Left ventricle myocardium superior (tissue), 1 donor: ENCODE data around the gene KCND2. TPM values are rescaled to one million over a fixed set of nuclear protein-coding genes. Genes with fewer than 3 reads are reported as not detected.
A peak's percentile ranks its signal among the peaks of the same experiment; 100 is the strongest.
"Not testable (repeated sequence)": the region's sequence is repeated elsewhere in the genome, so short reads cannot be mapped to it uniquely, and the experiment has no call there.

Experiments
- ATAC-seq: fragments of 200-7000 bp; cut with Tn5 transposase; one replicate; pipeline ENCODE4 v1.9.1; 2020; ENCODE audit warnings: mild to moderate bottlenecking, moderate library complexity
- DNase-seq: peaks from one replicate; pipeline ENCODE4 v3.0.0-alpha.2; 2020
- intact Hi-C: fragments of 100-400 bp; cut with micrococcal nuclease; formaldehyde crosslinking; loops from one replicate; pipeline ENCODE4 v1.11.0; 2022
- total RNA-seq: library from RNA; stranded (reverse); fragmentation: NEBNext Ultra II Directional; extraction: Animal tissue kit (Norgen Biotek cat#: 25700); gene quantifications from one replicate; pipeline ENCODE4 v1.2.1, GENCODE V29; 2021
- donor health status: DM: no; HTN: yes; CAD: no; lungs with severe emphysema.

Gene KCND2
- total RNA-seq, 1 donor from 2014 or later = 0.07 TPM

GRCh38 chr7:120775755-120776154 lies 502.8 kb downstream of the KCND2 start:
- intact Hi-C loops = no loop called here
- ATAC-seq (no peak), DNase-seq (no peak)

- DNase-seq, ATAC-seq: not testable (repeated sequence)
These were observed 506.1 kb downstream of the KCND2 start for GRCh38 chr7:120779078-120779477.

GRCh38 chr7:120780451-120780850 lies 507.5 kb downstream of the KCND2 start:
- DNase-seq, intact Hi-C loops, ATAC-seq: not testable (repeated sequence)

More at GRCh38 chr7:120779078-120779477, 506.1 kb downstream of the KCND2 start:
- intact Hi-C loops = not testable (repeated sequence)

DNA sequence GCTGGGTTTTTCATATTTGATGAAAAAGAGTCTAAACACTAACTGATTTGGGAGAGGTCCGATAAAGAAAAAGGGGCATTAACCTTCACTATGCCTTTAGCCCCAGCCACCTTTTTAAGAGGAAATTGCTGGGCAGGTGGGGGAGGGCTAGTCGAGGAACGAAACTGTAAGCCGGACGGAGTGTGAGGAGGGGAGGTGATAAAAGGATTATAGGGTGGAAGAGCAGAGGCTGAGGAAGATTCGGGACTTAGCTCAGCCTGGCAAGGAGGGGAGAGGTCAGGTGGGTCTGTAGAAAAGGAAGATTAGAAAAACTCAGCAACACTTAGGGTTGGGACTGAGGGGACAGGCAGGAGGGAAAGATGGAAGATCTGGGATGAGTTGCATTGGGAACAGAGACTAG lies 508.0 kb downstream of the KCND2 start:
- ATAC-seq = no peak
- intact Hi-C loops = no loop called here
- DNase-seq = no peak

DNA sequence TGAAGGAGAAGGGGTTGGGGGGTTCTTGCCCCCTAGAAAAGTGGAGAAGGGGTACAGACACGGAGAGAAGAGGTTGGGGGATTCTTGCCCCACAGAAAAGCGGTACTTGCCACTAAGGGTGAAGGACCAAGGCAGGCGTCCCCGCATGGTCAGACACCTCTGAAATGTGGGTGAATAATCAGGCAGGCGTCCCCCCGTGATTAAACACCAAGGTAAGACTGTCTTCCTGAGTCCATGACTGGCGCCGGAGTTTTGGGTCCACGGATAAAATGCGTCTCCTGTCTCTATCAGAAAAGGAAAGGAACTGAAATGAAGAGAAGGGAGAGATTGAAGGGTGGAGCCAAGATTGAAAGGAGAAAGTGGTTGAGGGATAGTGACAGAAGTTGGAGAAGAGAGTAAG lies 508.9 kb downstream of the KCND2 start:
- intact Hi-C loops, ATAC-seq, DNase-seq: not testable (repeated sequence)

DNA sequence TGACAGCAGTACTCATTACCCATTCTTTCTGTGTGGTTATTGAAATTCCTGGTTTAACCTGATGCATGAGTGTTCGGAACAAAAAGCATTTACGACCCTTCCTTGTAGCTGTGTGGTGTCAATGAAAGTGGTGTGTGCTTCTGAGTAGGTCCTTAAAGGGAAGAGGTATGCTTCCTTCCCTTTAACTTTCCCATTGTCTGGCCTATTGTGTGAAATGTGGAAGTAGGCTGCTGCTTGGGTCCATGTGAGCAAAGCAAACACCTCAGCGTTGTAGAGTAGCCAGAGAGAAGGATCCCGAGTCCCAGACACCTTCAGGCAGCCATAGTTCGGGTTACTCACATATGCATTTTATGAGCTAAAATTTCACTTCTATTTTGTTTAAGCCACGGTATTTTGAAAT lies 510.3 kb downstream of the KCND2 start:
- no peak for DNase-seq
- ATAC-seq = no peak
- intact Hi-C loops = no loop called here

DNA sequence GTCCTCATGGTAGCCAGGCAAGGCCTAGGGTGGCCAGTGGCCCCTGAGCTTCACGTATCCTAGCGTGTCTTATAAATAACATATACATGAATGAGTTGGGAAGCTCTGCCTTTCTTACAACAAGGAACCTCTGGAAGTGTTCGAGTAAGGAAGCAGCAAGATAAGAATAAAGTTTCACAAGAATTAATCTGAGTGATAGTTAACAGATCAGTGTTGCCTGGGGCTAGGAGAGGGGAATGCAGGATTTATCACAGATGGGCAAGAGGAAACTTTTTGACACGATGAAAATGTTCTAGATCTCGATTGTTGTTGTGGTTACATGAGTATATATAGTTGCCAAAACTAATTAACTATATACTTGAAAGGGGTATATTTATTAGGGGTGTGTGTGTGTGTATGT lies 510.7 kb downstream of the KCND2 start:
- ATAC-seq = no peak
- intact Hi-C loops = no loop called here
- DNase-seq = no peak

GRCh38 chr7:120785095-120785494 lies 512.1 kb downstream of the KCND2 start:
- no peak for DNase-seq
- intact Hi-C loops = no loop called here
- no peak for ATAC-seq

DNA sequence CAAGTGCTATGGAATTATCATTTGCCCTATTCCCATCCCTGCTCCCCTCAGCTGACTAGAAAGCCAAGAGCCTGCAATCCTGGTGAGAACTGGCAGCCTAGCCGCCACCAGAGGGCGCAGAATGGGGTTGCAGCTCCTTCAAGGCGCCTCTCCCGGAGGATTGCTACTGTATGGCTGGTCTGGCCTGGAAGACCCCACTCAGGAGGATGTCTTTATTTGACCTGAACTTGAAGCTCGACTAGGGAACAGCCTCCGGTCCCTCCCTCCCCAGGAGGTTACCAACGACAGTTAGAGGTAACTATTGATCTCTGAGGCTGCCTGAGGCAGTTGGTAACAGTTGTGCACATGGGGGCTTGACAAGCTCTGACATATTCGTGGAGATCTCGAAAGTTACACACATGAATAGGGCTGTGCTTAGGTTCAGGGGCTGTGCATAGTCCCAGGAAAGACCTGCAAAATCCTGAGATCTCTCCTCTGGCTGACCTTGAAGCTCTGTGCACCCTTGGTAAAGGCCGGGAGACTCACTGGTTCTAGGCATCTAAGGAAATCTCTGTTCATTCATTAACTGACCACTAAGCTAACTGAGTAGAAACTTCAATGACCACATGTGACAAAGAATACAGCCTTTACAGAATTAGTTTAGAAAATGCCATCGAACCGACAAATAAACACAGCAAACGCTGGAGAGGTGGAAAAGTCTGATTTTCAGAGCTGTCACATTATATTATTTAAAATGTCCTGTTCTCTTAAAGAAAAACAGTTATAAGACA lies 519.3 kb downstream of the KCND2 start:
- peak; percentile 86 for DNase-seq
- intact Hi-C loops = no loop called here
- peak; percentile 87 for ATAC-seq

DNA sequence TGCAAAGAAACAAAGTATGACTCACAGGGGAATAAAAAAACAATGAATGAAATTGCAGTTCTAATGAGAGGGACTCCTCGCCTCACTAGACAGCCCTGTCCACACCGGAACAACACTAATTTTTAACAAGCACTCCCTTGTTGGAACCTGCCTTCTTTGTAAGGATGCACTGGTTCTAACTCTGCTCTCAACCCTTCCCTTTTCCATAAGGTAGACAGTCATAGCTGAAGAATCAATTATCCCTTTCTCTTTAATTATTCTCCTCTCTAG lies 519.8 kb downstream of the KCND2 start:
- intact Hi-C loops = no loop called here
- no peak for ATAC-seq
- DNase-seq = no peak

- DNase-seq = no peak
- ATAC-seq = peak; percentile 33
- intact Hi-C loops = no loop called here
These were observed 520.4 kb downstream of the KCND2 start for GRCh38 chr7:120793213-120793936.

GRCh38 chr7:120794106-120794729 lies 521.2 kb downstream of the KCND2 start:
- no peak for DNase-seq

DNA sequence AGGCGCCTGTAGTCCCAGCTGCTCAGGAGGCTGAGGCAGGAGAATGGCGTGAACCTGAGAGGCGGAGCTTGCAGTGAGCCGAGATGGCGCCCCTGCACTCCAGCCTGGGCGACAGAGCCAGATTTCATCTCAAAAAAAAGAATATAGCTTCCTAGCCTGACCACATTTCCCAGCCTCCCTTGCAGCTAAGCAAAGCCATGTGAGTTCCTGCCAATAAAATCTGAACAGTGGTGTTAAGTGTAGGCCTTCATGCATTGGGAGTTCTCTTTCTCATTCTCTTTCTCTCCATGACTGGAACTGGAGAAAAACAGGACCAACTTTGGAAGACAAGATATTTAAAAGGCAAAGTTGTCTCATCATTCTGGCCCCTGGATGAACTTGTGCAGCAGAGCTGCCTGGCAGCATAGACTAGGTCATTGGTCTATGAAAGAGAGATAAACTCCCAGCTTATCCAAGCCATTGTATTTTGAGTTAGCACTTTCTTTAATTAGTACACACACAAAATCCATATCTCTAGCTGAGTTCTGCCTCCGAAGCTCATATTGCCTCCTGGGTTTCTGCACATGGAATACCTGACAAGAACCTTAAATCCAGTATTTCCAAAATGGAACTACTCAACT lies 524.2 kb downstream of the KCND2 start:
- intact Hi-C loops = no loop called here
- ATAC-seq = peak; percentile 51
- no peak for DNase-seq

More at GRCh38 chr7:120794106-120794729, 521.2 kb downstream of the KCND2 start:
- intact Hi-C loops = no loop called here
- peak; percentile 25 for ATAC-seq

GRCh38 chr7:120799147-120799546 lies 526.2 kb downstream of the KCND2 start:
- DNase-seq = no peak
- ATAC-seq = no peak
- intact Hi-C loops = no loop called here
